IMR-90 (cell line): ENCODE results near the gene AMOTL2. TPM values are rescaled to one million over a fixed set of nuclear protein-coding genes. Genes with fewer than 3 reads are reported as not detected.

Experiments used
- ATAC-seq: fragments of 200-7000 bp; cut with Tn5 transposase; 2 replicates; pipeline ENCODE4 v1.9.1; 2020; ENCODE audit warnings: low read depth, mild to moderate bottlenecking, moderate library complexity
- BruUV-seq: library from RNA; stranded (reverse); fragments of 400-500 nt; replicated peaks from 2 replicates; lab custom pipeline; 2021; lab: Mats Ljungman, UMichigan
- CTCF ChIA-PET: fragments of 300-600 bp; formaldehyde crosslinking; extraction: SDS; loops from one replicate; lab custom pipeline; 2021; ENCODE audit warnings: antibody characterized with exemption; lab: Yijun Ruan, JAX
- POLR2A ChIA-PET: fragments of 300-600 bp; sonication (Branson Sonifier 250); formaldehyde crosslinking; loops from one replicate; lab custom pipeline; 2022; ENCODE audit warnings: antibody characterized with exemption; ENCODE audit not compliant: unreplicated experiment; lab: Charles Lee
- DNase-seq: peaks from one replicate; pipeline ENCODE4 v3.0.0; 2013
- H2AFZ ChIP-seq: replicated peaks from 2 replicates; pipeline ENCODE3; 2013; ENCODE audit warnings: low read length, mild to moderate bottlenecking; ENCODE audit not compliant: poor library complexity
- H2AK5ac ChIP-seq: 2 replicates; pipeline ENCODE4 v1.6.1; 2013; ENCODE audit warnings: low read depth, low read length, inconsistent platforms
- H2AK9ac ChIP-seq: replicated peaks from 2 replicates; pipeline ENCODE3; 2013; ENCODE audit warnings: mild to moderate bottlenecking, low read depth, low read length, moderate library complexity; ENCODE audit not compliant: poor library complexity
- H2BK120ac ChIP-seq: 2 replicates; pipeline ENCODE4 v1.6.1; 2013; ENCODE audit warnings: low read depth, low read length, inconsistent platforms
- H2BK15ac ChIP-seq: 3 replicates; pipeline ENCODE4 v1.6.1; 2013; ENCODE audit warnings: low read depth, low read length, inconsistent platforms
- H2BK20ac ChIP-seq: 2 replicates; pipeline ENCODE4 v1.6.1; 2013; ENCODE audit warnings: low read depth, mild to moderate bottlenecking, inconsistent platforms, low read length, moderate library complexity
- H2BK5ac ChIP-seq: 2 replicates; pipeline ENCODE4 v1.6.1; 2013; ENCODE audit warnings: mild to moderate bottlenecking, low read depth, low read length, inconsistent platforms; ENCODE audit not compliant: poor library complexity, severe bottlenecking
- H3K14ac ChIP-seq: replicated peaks from 2 replicates; pipeline ENCODE4 v1.6.1; 2013; ENCODE audit warnings: low read depth, low read length, inconsistent platforms
- H3K18ac ChIP-seq: 2 replicates; pipeline ENCODE4 v1.6.1; 2013; ENCODE audit warnings: low read depth, low read length, control low read depth
- H3K23ac ChIP-seq: 2 replicates; pipeline ENCODE4 v1.6.1; 2013; ENCODE audit warnings: low read depth, low read length, inconsistent platforms
- H3K27ac ChIP-seq: 2 replicates; pipeline ENCODE4 v1.5.1; 2013; ENCODE audit warnings: mild to moderate bottlenecking, control low read depth, low read length; ENCODE audit not compliant: insufficient read depth
- H3K27me3 ChIP-seq: 2 replicates; pipeline ENCODE4 v1.6.1; 2013; ENCODE audit warnings: low read length; ENCODE audit not compliant: control insufficient read depth, insufficient read depth
- H3K36me3 ChIP-seq: 2 replicates; pipeline ENCODE4 v1.6.1; 2013; ENCODE audit warnings: low read length, mixed read lengths; ENCODE audit not compliant: control insufficient read depth, insufficient read depth
- H3K4ac ChIP-seq: 2 replicates; pipeline ENCODE4 v1.6.1; 2013; ENCODE audit warnings: low read depth, low read length, inconsistent platforms
- H3K4me1 ChIP-seq: 2 replicates; pipeline ENCODE4 v1.6.1; 2013; ENCODE audit warnings: low read length, mixed read lengths; ENCODE audit not compliant: control insufficient read depth, insufficient read depth
- H3K4me2 ChIP-seq: 2 replicates; pipeline ENCODE4 v1.6.1; 2013; ENCODE audit warnings: low read depth, mild to moderate bottlenecking, control low read depth, low read length, moderate library complexity
- H3K4me3 ChIP-seq: 2 replicates; pipeline ENCODE4 v1.5.1; 2013; ENCODE audit warnings: low read depth, mild to moderate bottlenecking, control low read depth, low read length, moderate library complexity; ENCODE audit not compliant: insufficient read depth
- H3K56ac ChIP-seq: 2 replicates; pipeline ENCODE4 v1.6.1; 2013; ENCODE audit warnings: low read length, inconsistent platforms; ENCODE audit not compliant: insufficient read depth; ENCODE audit errors: extremely low read depth
- H3K79me1 ChIP-seq, 2 experiments: 2 replicates each; pipeline ENCODE4 v1.6.1; 2013; ENCODE audit warnings: low read length in 2 of 2, inconsistent platforms in 1 of 2, low read depth in 1 of 2
- H3K9ac ChIP-seq: 2 replicates; pipeline ENCODE4 v1.6.1; 2013; ENCODE audit warnings: low read depth, low read length, control low read depth
- H3K9me1 ChIP-seq: 2 replicates; pipeline ENCODE4 v1.6.1; 2013; ENCODE audit warnings: low read length, inconsistent platforms; ENCODE audit not compliant: insufficient read depth
- H3K9me3 ChIP-seq: 2 replicates; pipeline ENCODE4 v1.6.1; 2013; ENCODE audit warnings: low read length; ENCODE audit not compliant: control insufficient read depth, insufficient read depth
- H4K20me1 ChIP-seq: 2 replicates; pipeline ENCODE4 v1.6.1; 2013; ENCODE audit warnings: low read length, inconsistent platforms; ENCODE audit not compliant: insufficient read depth
- H4K5ac ChIP-seq: 2 replicates; pipeline ENCODE4 v1.6.1; 2013; ENCODE audit warnings: mild to moderate bottlenecking, low read depth, low read length, control low read depth
- H4K8ac ChIP-seq, 2 experiments: 2 replicates each; pipeline ENCODE4 v1.6.1; 2013; ENCODE audit warnings: low read depth in 2 of 2, low read length in 2 of 2, control low read depth in 1 of 2, inconsistent platforms in 1 of 2
- H4K91ac ChIP-seq: 2 replicates; pipeline ENCODE4 v1.6.1; 2013; ENCODE audit warnings: low read depth, low read length, inconsistent platforms; ENCODE audit not compliant: insufficient read depth
- CEBPB ChIP-seq: IDR thresholded peaks from 2 replicates; pipeline ENCODE4 v1.6.1; 2012; ENCODE audit warnings: low read depth, low read length, improper control_type of control experiment
- CTCF ChIP-seq: conservative IDR thresholded peaks from 2 replicates; pipeline ENCODE4 v1.5.1; 2012; ENCODE audit warnings: mild to moderate bottlenecking, low read depth, low read length, improper control_type of control experiment
- ELK1 ChIP-seq: fragments of 150-350 bp; IDR thresholded peaks from 2 replicates; pipeline ENCODE4 v1.6.1; 2016; ENCODE audit warnings: low read depth, mild to moderate bottlenecking, low read length, moderate library complexity, borderline replicate concordance
- FOS ChIP-seq: fragments of 150-350 bp; IDR thresholded peaks from 2 replicates; pipeline ENCODE4 v1.6.1; 2016; ENCODE audit warnings: low read depth, low read length
- MAFK ChIP-seq: IDR thresholded peaks from 2 replicates; pipeline ENCODE4 v1.6.1; 2012; ENCODE audit warnings: low read depth, low read length, improper control_type of control experiment
- MAZ ChIP-seq: IDR thresholded peaks from 2 replicates; pipeline ENCODE4 v1.6.1; 2012; ENCODE audit warnings: low read depth, mild to moderate bottlenecking, low read length, improper control_type of control experiment, moderate library complexity, borderline replicate concordance
- MXI1 ChIP-seq: IDR thresholded peaks from 2 replicates; pipeline ENCODE4 v1.6.1; 2012; ENCODE audit warnings: low read depth, mild to moderate bottlenecking, low read length, moderate library complexity, borderline replicate concordance
- NFE2L2 ChIP-seq: fragments of 150-350 bp; IDR thresholded peaks from 2 replicates; pipeline ENCODE4 v1.6.1; 2016; ENCODE audit warnings: low read depth, mild to moderate bottlenecking, low read length
- POLR2A ChIP-seq: IDR thresholded peaks from 2 replicates; pipeline ENCODE4 v1.6.1; 2012; ENCODE audit warnings: mild to moderate bottlenecking, low read depth, low read length
- RAD21 ChIP-seq: IDR thresholded peaks from 2 replicates; pipeline ENCODE4 v1.6.1; 2012; ENCODE audit warnings: low read length, improper control_type of control experiment
- RCOR1 ChIP-seq: IDR thresholded peaks from 2 replicates; pipeline ENCODE4 v1.6.1; 2012; ENCODE audit warnings: mild to moderate bottlenecking, low read length, improper control_type of control experiment; ENCODE audit not compliant: insufficient replicate concordance
- RFX5 ChIP-seq: IDR thresholded peaks from 2 replicates; pipeline ENCODE4 v1.8.0; 2012; ENCODE audit warnings: low read depth, mild to moderate bottlenecking, low read length, moderate library complexity
- SMC3 ChIP-seq: fragments of 150-350 bp; IDR thresholded peaks from 2 replicates; pipeline ENCODE4 v1.6.1; 2016; ENCODE audit warnings: low read depth, mild to moderate bottlenecking, antibody characterized with exemption, low read length, moderate library complexity
- USF2 ChIP-seq: fragments of 150-350 bp; IDR thresholded peaks from 2 replicates; pipeline ENCODE4 v1.6.1; 2017; ENCODE audit warnings: mild to moderate bottlenecking, antibody characterized with exemption, low read length, low read depth
- WGBS, 2 experiments: methylation state at CpG; one replicate each; pipeline versions ENCODE4 v1.1.5 to v1.1.7; 2013; ENCODE audit warnings: missing lambda C conversion rate in 2 of 2; ENCODE audit not compliant: insufficient read length in 1 of 2; ENCODE audit errors: extremely low coverage in 2 of 2; 5-methylcytosine and 5-hydroxymethylcytosine counted together
- dilution Hi-C: fragments of 300-500 bp; cut with HindIII; formaldehyde crosslinking; loops from one replicate; pipeline ENCODE4 v1.14.3; 2018; ENCODE audit warnings: low sequenced_read_pairs; ENCODE audit not compliant: unreplicated experiment
- in situ Hi-C: fragments of 300-500 bp; cut with MboI; formaldehyde crosslinking; loops from 3 replicates; pipeline ENCODE4 v1.14.3; 2019; ENCODE audit warnings: low sequenced_read_pairs, inconsistent platforms, mixed read lengths
- intact Hi-C: fragments of 100-400 bp; cut with micrococcal nuclease; formaldehyde crosslinking; loops from 2 replicates; pipeline ENCODE4 v1.10.0; 2022
- polyA plus RNA-seq, 3 experiments: library from polyadenylated mRNA; depleted of rRNA; stranded (reverse); fragments of >200 nt; gene quantifications; 2 replicates each; pipeline ENCODE4 v1.2.3, GENCODE V29; 2012; ENCODE audit warnings: low replicate concordance in 1 of 3
- total RNA-seq: library from RNA; depleted of rRNA; stranded (reverse); fragments of >200 nt; gene quantifications from 2 replicates; pipeline ENCODE4 v1.2.3, GENCODE V29; 2012

AMOTL2 gene
- total and polyA plus RNA-seq, 2 of the 4 experiments (the other 2 are of a cell fraction): 162 to 176 TPM

GRCh38 chr3:134308350-134308891 is 65.8 kb downstream of the AMOTL2 start:
- peak overlapping the region; percentile 85 for H3K23ac ChIP-seq
- ChIA-PET CTCF (interaction anchor here (0.7 to 3.2 kb wide), 12 partner anchors 26 to 185 kb away, joined by 3 to 38 read pairs (median 3); no protein-coding TSS in a partner anchor), POLR2A (no interaction called here)
- peak overlapping the region; percentile 65 for H4K5ac ChIP-seq
- ATAC-seq (peak; percentile 77), DNase-seq (peak; percentile 76)
- H2AFZ ChIP-seq: peak overlapping the region; percentile 97
- peak overlapping the region; percentile 91 for H2BK5ac ChIP-seq
- peak overlapping the region; percentile 98 for H3K4ac ChIP-seq
- peak overlapping the region; percentile 97 for H2BK15ac ChIP-seq
- H3K36me3 ChIP-seq: no peaks in the 10 kb centered on the region
- no peaks in the 10 kb centered on the region for H4K20me1 ChIP-seq
- peak overlapping the region; percentile 38 for H3K9ac ChIP-seq
- peak overlapping the region; percentile 99 for H4K91ac ChIP-seq
- H3K4me3 ChIP-seq: peak overlapping the region; percentile 5; the same call in 1 of the 2 replicates
- H3K79me1 ChIP-seq: peaks cover 4 to 40% of the 10 kb centered on the region in 2 experiments; a peak in 3 of 4 replicates
- 25% methylated on average over 2 of the region's 11 CpGs; no CpG with 5 or more reads in 1 of the 2 experiments for WGBS, 2 experiments
- H3K27me3 ChIP-seq: no peaks in the 10 kb centered on the region
- intact Hi-C loops (loop anchor here (1.0 to 2.0 kb wide), 5 partner anchors 50 to 332 kb away; no protein-coding TSS in a partner anchor), in situ Hi-C loops (loop anchor here (5.0 to 10.0 kb wide), 3 partner anchors 96 to 374 kb away; no protein-coding TSS in a partner anchor), dilution Hi-C loops (no loop called here)
- H3K4me1 ChIP-seq: peaks cover 26% of the 10 kb centered on the region
- H2BK20ac ChIP-seq: peak overlapping the region; percentile 99
- H3K4me2 ChIP-seq: peak overlapping the region; percentile 45
- peak overlapping the region; percentile 24 to 96 for H4K8ac ChIP-seq
- BruUV-seq: no TSS peak
- H3K27ac ChIP-seq: peak overlapping the region; percentile 82
- peak overlapping the region; percentile 99 for H2BK120ac ChIP-seq
- H3K9me3 ChIP-seq: no peaks in the 10 kb centered on the region
- H2AK9ac ChIP-seq: peak overlapping the region; percentile 98
- H3K56ac ChIP-seq: peak overlapping the region; percentile 74; the same call in 1 of the 2 replicates
- H2AK5ac ChIP-seq: peak overlapping the region; percentile 87
- peaks cover 14% of the 10 kb centered on the region for H3K9me1 ChIP-seq
- H3K14ac ChIP-seq: peak overlapping the region; percentile 82
- H3K18ac ChIP-seq: peak overlapping the region; percentile 83
- TF ChIP-seq ELK1: no peak
- no peak for TF ChIP-seq NFE2L2
- peak; percentile 43 for TF ChIP-seq RCOR1
- TF ChIP-seq RFX5: no peak
- TF ChIP-seq CEBPB: no peak
- TF ChIP-seq SMC3: peak; percentile 99
- TF ChIP-seq FOS: 0 out of 2 replicates have a peak, but pooled peaks have one; percentile 6
- TF ChIP-seq USF2: 0 out of 2 replicates have a peak, but pooled peaks have one; percentile 10
- TF ChIP-seq POLR2A: peak; percentile 65
- no peak for TF ChIP-seq MAFK
- peak; percentile 66; the same call in 1 of the 2 replicates for TF ChIP-seq MXI1
- TF ChIP-seq MAZ: peak; percentile 23; the same call in 1 of the 2 replicates
- peak; percentile 99 for TF ChIP-seq CTCF
- peak; percentile 99 for TF ChIP-seq RAD21
